SK-N-SH (cell line): ENCODE data around the gene TNFAIP3.

Experiments used
- EP300 ChIP-seq, 2 experiments: IDR thresholded peaks; 2 replicates each; pipeline versions ENCODE4 v1.4.0 to v1.6.1; 2012; ENCODE audit warnings: borderline replicate concordance in 1 of 2, low read depth in 1 of 2, low read length in 1 of 2
- POLR2AphosphoS5 ChIP-seq: IDR thresholded peaks from 2 replicates; pipeline ENCODE4 v1.6.1; 2012; ENCODE audit warnings: low read depth, low read length
- RAD21 ChIP-seq: IDR thresholded peaks from 2 replicates; pipeline ENCODE4 v1.6.1; 2012; ENCODE audit warnings: mild to moderate bottlenecking, low read length
- RFX5 ChIP-seq: IDR thresholded peaks from 2 replicates; pipeline ENCODE4 v1.6.1; 2012; ENCODE audit warnings: mild to moderate bottlenecking, improper control_type of control experiment, low read length
- TAF1 ChIP-seq: IDR thresholded peaks from 2 replicates; pipeline ENCODE4 v1.6.1; 2012; ENCODE audit warnings: low read depth, mild to moderate bottlenecking, low read length, moderate library complexity, borderline replicate concordance
- TF ChIP-seq, protein P1 (sequence below): fragments of 200-600 bp; sonication (generic); IDR thresholded peaks from 2 replicates; pipeline ENCODE4 v1.6.1; 2017; ENCODE audit warnings: antibody characterized with exemption, mild to moderate bottlenecking, moderate library complexity
- TF ChIP-seq, protein P2 (sequence below): IDR thresholded peaks from 2 replicates; pipeline ENCODE4 v1.4.0; 2012; ENCODE audit warnings: low read depth, borderline replicate concordance

DNA sequence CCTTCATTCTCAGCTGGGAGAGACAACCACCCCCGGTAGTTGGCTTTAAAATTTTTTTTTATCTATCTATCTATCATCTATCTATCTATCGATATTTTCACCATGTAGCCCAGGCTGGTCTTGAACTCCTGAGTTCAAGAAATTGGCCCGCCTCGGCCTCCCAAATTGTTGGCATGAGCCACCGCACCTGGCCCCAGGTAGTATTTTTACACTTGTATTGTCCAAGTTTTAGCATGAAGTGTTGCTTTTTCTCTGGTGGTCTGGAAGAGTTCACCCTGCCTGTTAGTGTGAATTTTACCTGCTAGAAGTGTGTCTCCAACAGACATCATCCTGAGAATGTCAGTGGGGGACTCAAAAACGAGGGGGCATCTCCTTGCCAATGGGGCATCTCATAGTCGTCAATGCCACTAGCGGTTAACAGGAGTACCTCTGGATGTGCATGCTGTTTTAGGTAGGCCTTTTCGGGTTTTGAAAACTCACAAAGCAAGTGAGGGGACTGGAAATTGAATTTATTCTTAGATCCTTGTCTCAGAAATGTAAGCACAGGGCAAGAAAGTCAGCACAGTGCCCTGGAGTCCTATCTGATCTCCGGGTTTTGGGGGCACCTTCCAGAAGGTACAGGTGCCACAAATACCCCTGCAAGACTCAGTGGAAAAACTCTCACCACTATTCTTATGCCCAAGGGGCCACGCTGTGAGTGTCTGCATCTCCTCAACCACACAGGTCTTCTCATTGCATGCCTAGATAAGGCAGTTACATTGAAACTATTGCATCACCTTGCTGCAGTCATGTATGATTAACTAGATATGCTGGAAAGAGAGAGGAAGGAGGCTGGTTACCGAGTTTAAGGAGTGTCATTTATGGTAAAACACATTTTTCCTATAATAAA, 37.1 kb downstream of the TNFAIP3 start:
- TF ChIP-seq, protein P1, sequence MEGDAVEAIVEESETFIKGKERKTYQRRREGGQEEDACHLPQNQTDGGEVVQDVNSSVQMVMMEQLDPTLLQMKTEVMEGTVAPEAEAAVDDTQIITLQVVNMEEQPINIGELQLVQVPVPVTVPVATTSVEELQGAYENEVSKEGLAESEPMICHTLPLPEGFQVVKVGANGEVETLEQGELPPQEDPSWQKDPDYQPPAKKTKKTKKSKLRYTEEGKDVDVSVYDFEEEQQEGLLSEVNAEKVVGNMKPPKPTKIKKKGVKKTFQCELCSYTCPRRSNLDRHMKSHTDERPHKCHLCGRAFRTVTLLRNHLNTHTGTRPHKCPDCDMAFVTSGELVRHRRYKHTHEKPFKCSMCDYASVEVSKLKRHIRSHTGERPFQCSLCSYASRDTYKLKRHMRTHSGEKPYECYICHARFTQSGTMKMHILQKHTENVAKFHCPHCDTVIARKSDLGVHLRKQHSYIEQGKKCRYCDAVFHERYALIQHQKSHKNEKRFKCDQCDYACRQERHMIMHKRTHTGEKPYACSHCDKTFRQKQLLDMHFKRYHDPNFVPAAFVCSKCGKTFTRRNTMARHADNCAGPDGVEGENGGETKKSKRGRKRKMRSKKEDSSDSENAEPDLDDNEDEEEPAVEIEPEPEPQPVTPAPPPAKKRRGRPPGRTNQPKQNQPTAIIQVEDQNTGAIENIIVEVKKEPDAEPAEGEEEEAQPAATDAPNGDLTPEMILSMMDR = no peak
- no peak for TF ChIP-seq RFX5
- TF ChIP-seq POLR2AphosphoS5 = no peak
- TF ChIP-seq RAD21 = no peak
- no peak for TF ChIP-seq EP300 (IDR thresholded peaks at IDR 0.05; ENCODE audit: borderline replicate concordance in 1 of 2, low read depth in 1 of 2, low read length in 1 of 2)
- no peak for TF ChIP-seq TAF1
- TF ChIP-seq, protein P2, sequence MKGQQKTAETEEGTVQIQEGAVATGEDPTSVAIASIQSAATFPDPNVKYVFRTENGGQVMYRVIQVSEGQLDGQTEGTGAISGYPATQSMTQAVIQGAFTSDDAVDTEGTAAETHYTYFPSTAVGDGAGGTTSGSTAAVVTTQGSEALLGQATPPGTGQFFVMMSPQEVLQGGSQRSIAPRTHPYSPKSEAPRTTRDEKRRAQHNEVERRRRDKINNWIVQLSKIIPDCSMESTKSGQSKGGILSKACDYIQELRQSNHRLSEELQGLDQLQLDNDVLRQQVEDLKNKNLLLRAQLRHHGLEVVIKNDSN = no peak
